Measurements from ENCODE around the gene AK1. TPM values are rescaled to one million over a fixed set of nuclear protein-coding genes. Genes with fewer than 3 reads are reported as not detected.
A peak's percentile ranks its signal among the peaks of the same experiment; 100 is the strongest.

AK1 gene
- total and polyA plus RNA-seq, 2 of the 13 experiments (the other 11 are each of a cell fraction or from before 2014, with no cell fraction given) = 19.1 to 32.8 TPM

- no peak for TF ChIP-seq ZNF280B (CRISPR knock-in tag; IDR thresholded peaks at IDR 0.05; ENCODE audit: borderline replicate concordance)
- TF ChIP-seq MAFG (CRISPR knock-in tag; IDR thresholded peaks at IDR 0.05) = no peak
- TF ChIP-seq ZNF362 (CRISPR knock-in tag; IDR thresholded peaks at IDR 0.05; ENCODE audit: borderline replicate concordance) = peak; percentile 44
- TF ChIP-seq DMTF1 (CRISPR knock-in tag; IDR thresholded peaks at IDR 0.05) = no peak
- no peak for TF ChIP-seq SNAPC2 (CRISPR knock-in tag; IDR thresholded peaks at IDR 0.05)
- TF ChIP-seq GTF3A (CRISPR knock-in tag; conservative IDR thresholded peaks at IDR 0.05) = no peak
- no peak for TF ChIP-seq ZNF230 (CRISPR knock-in tag; IDR thresholded peaks at IDR 0.05)
- TF ChIP-seq HHEX (CRISPR knock-in tag; IDR thresholded peaks at IDR 0.05) = no peak
- TF ChIP-seq, protein P1, sequence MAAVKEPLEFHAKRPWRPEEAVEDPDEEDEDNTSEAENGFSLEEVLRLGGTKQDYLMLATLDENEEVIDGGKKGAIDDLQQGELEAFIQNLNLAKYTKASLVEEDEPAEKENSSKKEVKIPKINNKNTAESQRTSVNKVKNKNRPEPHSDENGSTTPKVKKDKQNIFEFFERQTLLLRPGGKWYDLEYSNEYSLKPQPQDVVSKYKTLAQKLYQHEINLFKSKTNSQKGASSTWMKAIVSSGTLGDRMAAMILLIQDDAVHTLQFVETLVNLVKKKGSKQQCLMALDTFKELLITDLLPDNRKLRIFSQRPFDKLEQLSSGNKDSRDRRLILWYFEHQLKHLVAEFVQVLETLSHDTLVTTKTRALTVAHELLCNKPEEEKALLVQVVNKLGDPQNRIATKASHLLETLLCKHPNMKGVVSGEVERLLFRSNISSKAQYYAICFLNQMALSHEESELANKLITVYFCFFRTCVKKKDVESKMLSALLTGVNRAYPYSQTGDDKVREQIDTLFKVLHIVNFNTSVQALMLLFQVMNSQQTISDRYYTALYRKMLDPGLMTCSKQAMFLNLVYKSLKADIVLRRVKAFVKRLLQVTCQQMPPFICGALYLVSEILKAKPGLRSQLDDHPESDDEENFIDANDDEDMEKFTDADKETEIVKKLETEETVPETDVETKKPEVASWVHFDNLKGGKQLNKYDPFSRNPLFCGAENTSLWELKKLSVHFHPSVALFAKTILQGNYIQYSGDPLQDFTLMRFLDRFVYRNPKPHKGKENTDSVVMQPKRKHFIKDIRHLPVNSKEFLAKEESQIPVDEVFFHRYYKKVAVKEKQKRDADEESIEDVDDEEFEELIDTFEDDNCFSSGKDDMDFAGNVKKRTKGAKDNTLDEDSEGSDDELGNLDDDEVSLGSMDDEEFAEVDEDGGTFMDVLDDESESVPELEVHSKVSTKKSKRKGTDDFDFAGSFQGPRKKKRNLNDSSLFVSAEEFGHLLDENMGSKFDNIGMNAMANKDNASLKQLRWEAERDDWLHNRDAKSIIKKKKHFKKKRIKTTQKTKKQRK (IDR thresholded peaks at IDR 0.05; ENCODE audit: low read length) = no peak
- TF ChIP-seq LBX2 (CRISPR knock-in tag; IDR thresholded peaks at IDR 0.05; ENCODE audit: borderline replicate concordance) = no peak
- TF ChIP-seq MED1 (CRISPR knock-in tag; IDR thresholded peaks at IDR 0.05) = peak; percentile 69
- 0 out of 2 replicates have a peak, but pooled peaks have one; percentile 25 for TF ChIP-seq THAP9 (CRISPR knock-in tag; IDR thresholded peaks at IDR 0.05; ENCODE audit: borderline replicate concordance)
- TF ChIP-seq NR2F6 (IDR thresholded peaks at IDR 0.05) = no peak
- peak; percentile 85 for TF ChIP-seq NR2F6 (CRISPR knock-in tag; IDR thresholded peaks at IDR 0.05)
- TF ChIP-seq ZNF713 (CRISPR knock-in tag; IDR thresholded peaks at IDR 0.05) = no peak
- TF ChIP-seq ZNF572 (CRISPR knock-in tag; IDR thresholded peaks at IDR 0.05) = no peak
- no peak for TF ChIP-seq ZNF703 (CRISPR knock-in tag; IDR thresholded peaks at IDR 0.05; ENCODE audit: borderline replicate concordance)
- TF ChIP-seq EED (CRISPR knock-in tag; IDR thresholded peaks at IDR 0.05) = no peak
Observed at GRCh38 chr9:127825319-127826051, 52.0 kb downstream of the AK1 start (continued).

Measured in HepG2 (cell line).